NK-92 (cell line): Measurements from ENCODE around the gene ZNF415.
"Not testable (repeated sequence)": the region's sequence is repeated elsewhere in the genome, so short reads cannot be mapped to it uniquely, and the experiment has no call there.

Source experiments
- DNase-seq: peaks from one replicate; lab custom pipeline; 2025; ENCODE audit not compliant: unreplicated experiment; lab: John Stamatoyannopoulos, UW

Gene ZNF415

GRCh38 chr19:53102756-53103233, 29.9 kb downstream of the ZNF415 start:
- no peak for DNase-seq

DNA sequence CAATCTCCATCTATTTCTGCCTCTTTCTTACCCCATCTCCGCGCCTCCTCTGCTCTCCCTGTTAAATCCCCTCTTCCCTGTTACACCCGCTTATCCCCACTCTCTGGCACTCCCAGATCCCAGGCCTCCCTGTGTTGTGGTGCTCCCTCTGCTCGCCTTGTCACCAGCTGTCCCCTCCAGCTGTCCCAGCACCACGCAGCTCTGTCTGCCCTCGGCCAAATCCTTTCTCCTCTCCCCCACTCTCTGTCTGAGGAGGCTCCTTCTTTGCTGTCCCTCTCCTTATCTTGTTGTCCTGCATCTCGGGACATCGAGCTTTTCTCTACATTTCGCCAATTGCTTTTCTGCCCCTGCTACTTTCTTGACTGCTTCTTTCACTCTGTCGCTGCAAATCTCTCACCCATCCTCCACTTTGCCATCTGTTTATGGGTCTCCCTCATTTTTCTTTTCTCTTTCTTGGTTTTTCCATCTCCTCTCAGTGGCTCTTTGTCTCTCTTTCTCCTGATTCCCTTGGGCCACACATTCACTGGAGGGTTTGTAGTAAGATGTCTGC, 30.4 kb downstream of the ZNF415 start:
- DNase-seq, result no peak

DNA sequence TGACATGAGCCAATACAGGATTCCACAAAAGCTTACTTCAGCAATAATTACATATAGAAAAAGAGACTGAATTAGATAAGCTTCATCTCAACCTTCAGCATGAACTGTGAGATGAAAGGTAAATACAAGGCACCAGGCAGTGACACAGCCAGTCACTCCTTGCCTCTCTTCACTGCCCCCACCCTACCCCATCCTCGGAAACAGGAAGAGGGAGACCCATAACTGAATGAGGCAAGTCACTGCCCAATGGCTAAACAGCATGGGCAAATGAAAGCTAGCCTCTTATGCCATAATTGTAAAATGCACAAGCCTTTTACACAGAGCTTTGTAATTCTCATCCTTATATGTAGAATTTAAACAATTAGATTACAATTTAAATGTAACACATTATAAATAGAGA, 31.2 kb downstream of the ZNF415 start:
- no peak for DNase-seq

GRCh38 chr19:53098570-53098969, 34.1 kb downstream of the ZNF415 start:
- not testable (repeated sequence) for DNase-seq

DNA sequence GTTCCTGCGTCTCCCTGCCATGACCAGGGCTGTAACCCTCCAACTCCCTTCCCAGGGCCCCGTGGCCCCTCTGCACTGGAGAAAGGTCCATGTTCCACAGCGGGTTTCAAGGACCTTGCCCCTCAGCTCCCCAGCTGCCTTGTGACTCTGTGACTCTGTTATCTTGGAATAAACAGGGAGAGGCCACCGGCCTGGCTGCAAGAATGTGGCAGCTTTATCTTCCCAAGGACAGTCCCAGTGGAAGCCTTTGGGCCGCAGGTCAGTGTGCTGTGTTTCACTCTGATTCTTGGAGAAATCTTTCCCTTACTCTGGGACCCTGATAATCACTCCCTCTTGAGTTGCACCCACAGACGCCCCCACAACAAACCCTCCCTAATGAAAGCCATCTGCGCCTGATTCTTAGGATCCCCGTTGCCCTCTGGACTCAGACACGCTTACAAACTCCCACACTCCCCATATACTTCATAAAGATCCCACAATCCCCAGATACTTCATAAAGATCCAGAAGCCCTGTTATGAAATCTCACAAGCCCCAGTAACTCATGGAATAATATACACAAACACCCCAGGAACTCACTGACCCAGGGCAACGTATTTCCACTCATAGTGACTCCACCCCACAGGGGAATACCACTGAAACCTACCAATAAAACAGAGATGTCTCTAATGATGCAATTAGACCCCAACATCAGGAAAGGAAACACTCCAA, 35.6 kb downstream of the ZNF415 start:
- not testable (repeated sequence) for DNase-seq

GRCh38 chr19:53096579-53096978, 36.1 kb downstream of the ZNF415 start:
- DNase-seq, result not testable (repeated sequence)

- no peak for DNase-seq
Observed at GRCh38 chr19:53094754-53095575, 37.7 kb downstream of the ZNF415 start.

DNA sequence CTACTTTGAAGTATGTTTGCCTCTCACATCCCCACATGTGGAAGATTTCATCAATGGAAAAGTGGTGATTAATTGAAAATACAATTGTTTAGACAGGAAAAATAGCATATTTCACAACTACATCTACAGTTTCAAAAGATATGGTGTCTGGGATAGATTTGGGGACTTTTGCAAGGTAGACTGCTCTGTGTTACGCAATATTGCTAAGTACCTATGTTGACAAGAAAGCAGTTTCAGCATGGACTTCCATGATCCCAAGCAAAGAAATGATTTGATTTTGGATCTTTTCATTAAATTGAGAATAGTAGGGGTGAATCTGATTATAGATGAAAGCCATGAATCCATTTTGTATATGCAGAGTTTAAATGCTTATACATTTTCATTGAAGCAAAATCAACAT, 40.0 kb downstream of the ZNF415 start:
- DNase-seq, result no peak

GRCh38 chr19:53091413-53092254, 41.1 kb downstream of the ZNF415 start:
- DNase-seq, result no peak

GRCh38 chr19:53088091-53088490, 44.6 kb downstream of the ZNF415 start:
- DNase-seq, result no peak

DNA sequence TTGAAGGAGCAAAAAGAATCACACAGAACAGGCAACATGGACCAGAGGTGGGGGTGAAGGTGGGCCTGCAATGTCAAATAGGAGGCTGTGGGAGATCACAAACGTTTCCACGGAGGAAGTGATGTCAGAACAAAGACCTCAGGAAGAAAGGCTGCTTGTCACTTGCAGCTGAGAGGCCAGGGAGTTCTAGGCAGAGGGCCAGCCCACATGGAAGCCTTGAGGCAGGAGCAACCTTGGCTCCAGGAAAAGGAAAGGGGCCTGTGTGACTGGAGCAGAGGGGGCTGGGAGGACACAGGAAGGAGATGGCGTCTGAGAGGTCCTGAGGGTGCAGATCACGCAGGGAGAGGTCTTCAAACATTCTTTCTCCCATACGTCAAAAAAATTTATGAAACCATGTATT, 45.8 kb downstream of the ZNF415 start:
- DNase-seq, result no peak

GRCh38 chr19:53085496-53085895, 47.2 kb downstream of the ZNF415 start:
- no peak for DNase-seq

DNA sequence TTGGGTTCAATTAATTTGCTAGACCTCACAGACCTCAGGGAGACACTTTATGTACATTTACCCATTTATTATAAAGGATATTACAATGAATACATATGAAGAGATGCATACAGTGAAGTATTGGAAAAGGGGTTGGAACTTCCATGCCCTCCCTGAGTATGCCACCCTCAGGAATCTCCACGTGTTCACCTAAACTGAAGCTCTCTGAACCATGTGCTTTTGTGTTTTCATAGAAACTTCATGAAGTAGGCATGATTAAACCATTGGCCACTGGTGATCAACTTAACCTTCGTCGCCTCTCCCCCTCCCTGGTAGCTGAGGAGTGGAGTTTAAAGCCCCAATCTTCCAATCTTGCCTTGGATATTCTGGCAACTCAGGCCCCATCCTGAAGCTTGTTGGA, 49.8 kb downstream of the ZNF415 start:
- DNase-seq, result no peak

DNA sequence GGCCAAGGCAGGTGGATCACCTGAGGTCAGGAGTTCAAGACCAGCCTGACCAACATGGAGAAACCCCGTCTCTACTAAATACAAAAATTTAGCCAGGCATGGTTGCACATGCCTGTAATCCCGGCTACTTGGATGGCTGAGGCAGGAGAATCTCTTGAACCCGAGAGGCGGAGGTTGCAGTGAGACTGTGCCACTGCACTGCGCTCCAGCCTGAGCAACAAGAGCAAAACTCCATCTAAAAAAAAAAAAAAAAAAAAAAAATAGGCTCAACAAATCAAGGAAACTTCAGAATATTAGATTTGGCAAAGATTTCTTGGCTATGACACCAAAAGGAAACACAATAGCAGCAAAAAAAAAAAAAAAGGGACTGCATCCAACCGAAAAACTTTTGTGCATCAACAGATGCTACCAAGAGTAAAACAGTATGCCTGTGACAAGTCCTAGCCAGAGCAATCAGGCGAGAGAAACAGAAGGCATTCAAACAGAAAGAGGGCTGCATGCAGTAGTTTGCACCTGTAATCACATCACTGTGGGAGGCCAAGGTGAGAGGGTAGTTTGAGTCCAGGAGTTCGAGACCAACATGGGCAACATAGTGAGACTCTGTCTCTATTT, 53.3 kb downstream of the ZNF415 start:
- no peak for DNase-seq

DNA sequence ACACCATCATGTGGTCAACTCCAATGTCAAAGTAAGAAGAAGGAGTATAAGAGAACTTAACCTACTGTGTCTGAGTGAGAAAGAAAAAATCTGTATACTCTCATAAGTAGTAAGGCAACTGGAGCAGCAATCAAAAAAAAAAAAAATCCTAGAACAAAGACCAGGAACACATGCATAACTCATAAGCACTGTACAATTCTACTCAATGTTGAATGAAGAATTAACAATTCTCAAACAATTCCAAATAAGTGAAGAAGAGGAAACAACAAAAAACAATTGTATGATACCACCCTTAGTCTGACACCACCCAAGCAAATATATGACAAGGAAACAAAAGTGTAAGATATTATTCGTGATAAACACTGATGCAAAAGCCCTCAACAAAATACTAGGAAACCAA, 54.0 kb downstream of the ZNF415 start:
- no peak for DNase-seq

DNA sequence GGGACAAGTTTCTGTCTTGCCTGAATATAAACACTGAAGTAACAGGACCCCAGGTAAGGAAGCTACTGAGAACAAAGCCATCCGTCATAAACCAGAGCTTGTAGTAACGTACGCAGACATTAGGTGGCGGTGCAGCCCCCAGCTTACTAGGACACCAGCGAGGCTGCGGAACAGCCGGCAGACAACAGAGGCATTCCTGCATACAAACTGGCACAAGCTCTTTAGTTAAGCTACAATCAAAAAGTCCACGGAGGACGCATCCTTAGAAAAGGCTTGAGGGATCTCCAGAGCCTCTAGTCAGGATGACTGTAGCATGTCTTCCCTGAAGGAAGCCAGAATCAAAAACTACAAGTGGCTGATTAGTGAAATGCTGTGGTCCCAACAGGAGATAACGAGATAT, 55.7 kb downstream of the ZNF415 start:
- no peak for DNase-seq

- DNase-seq, result no peak
Observed at GRCh38 chr19:53068834-53069233, 63.9 kb downstream of the ZNF415 start.

GRCh38 chr19:53068199-53068598, 64.5 kb downstream of the ZNF415 start:
- DNase-seq, result no peak

DNA sequence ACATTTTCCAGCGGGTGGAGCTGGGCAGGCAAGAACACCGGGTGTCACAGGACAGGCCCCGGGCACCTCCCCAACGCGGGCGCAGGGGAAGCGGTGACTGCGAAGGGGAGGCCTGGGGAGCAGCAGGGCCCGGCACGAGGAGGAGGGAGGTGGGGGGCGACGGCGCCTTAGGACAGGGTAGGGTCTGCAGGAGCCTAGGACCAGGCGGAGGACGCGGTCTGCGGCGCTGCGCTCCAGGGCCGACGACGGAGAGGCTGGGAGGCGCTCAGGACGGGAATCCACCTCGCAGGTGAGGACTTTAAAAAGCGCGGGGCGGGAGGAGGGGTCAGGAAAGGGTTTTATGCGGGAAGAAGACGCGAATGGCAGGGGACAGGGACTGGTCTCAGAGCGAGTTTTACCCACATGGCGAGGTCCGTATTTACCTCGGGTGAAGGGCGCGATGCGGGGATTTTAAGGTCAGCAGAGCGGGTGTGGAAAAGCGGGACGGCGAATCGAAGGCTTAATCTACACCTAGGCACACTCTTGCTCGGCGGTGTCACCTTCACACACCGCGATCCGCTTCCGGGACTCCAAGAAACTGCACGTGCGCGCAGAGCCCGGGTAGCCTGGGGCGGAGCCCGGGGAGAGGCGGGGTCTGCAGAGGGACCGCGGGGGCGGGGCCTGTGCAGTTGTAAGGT, 74.7 kb downstream of the ZNF415 start:
- DNase-seq, result no peak
